HEK293 (cell line): ENCODE data around the gene ANTXR1.

ENCODE experiments used
- OVOL3 ChIP-seq: fragments of 450-650 bp; formaldehyde crosslinking; IDR thresholded peaks from 2 replicates; pipeline ENCODE4 v1.5.1; 2016; ENCODE audit warnings: missing biosample characterization, missing genetic modification characterization
- ZNF24 ChIP-seq: fragments of 450-650 bp; formaldehyde crosslinking; IDR thresholded peaks from 2 replicates; pipeline ENCODE4 v1.5.1; 2016; ENCODE audit warnings: missing biosample characterization, missing genetic modification characterization
- ZNF629 ChIP-seq: fragments of 450-650 bp; formaldehyde crosslinking; IDR thresholded peaks from 2 replicates; pipeline ENCODE4 v1.5.1; 2017; ENCODE audit warnings: missing biosample characterization, missing genetic modification characterization
- ZNF777 ChIP-seq: fragments of 450-650 bp; formaldehyde crosslinking; IDR thresholded peaks from 2 replicates; pipeline ENCODE4 v1.5.1; 2017; ENCODE audit warnings: missing biosample characterization, missing genetic modification characterization, borderline replicate concordance
- TF ChIP-seq, protein P1 (sequence below): fragments of 450-650 bp; formaldehyde crosslinking; IDR thresholded peaks from 2 replicates; pipeline ENCODE4 v1.5.1; 2016; ENCODE audit warnings: missing biosample characterization, missing genetic modification characterization

DNA sequence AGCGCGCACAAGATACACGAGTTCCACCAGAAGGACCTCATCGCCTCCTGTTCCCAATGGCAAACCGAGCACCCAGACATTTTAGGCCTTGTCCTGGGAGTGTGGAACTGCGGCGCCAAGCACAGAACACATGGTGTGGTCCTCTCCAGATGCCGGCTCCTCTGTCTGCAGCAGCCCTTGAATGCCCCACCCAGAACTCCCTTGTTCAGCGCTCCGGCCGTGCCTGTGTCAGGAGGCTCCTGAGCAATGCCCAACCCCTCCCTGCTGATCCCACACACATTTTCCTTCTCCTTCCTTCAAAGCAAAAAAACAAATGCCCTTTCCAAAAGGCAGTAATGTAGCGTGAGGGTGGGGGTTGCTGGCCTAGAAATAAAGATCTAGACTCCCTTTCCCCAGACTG lies 284.2 kb downstream of the ANTXR1 start:
- TF ChIP-seq, protein P1, sequence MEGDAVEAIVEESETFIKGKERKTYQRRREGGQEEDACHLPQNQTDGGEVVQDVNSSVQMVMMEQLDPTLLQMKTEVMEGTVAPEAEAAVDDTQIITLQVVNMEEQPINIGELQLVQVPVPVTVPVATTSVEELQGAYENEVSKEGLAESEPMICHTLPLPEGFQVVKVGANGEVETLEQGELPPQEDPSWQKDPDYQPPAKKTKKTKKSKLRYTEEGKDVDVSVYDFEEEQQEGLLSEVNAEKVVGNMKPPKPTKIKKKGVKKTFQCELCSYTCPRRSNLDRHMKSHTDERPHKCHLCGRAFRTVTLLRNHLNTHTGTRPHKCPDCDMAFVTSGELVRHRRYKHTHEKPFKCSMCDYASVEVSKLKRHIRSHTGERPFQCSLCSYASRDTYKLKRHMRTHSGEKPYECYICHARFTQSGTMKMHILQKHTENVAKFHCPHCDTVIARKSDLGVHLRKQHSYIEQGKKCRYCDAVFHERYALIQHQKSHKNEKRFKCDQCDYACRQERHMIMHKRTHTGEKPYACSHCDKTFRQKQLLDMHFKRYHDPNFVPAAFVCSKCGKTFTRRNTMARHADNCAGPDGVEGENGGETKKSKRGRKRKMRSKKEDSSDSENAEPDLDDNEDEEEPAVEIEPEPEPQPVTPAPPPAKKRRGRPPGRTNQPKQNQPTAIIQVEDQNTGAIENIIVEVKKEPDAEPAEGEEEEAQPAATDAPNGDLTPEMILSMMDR (tag by site-specific recombination): no peak
- TF ChIP-seq ZNF777 (tag by site-specific recombination) (no peak), ZNF629 (tag by site-specific recombination) (no peak), OVOL3 (tag by site-specific recombination) (no peak), ZNF24 (no peak)
